Heart left ventricle (tissue), 13 donors: ENCODE measurements around the gene GBGT1.

Experiments used
- CTCF ChIP-seq, 12 donors: fragments of 200-600 bp; sonication (generic) in 4 of 12; IDR thresholded peaks; one replicate each; pipeline versions ENCODE4 v1.5.0 to v1.8.0; 2018 to 2022; ENCODE audit warnings: antibody characterized with exemption in 12 of 12, mild to moderate bottlenecking in 5 of 12
- POLR2A ChIP-seq, 2 donors: fragments of 450-650 bp; IDR thresholded peaks; one replicate each; pipeline ENCODE4 v1.6.1; 2017; ENCODE audit warnings: antibody characterized with exemption in 2 of 2, mild to moderate bottlenecking in 2 of 2, moderate library complexity in 2 of 2
- donor health status: ischemic (EF 13 %, LVEDD 7.1; RV severe dilation, severe dysfunction).
- donor health status: DM: no; HTN: yes; CAD: no.
- donor health status: DM: no; HTN: no; CAD: no.
- donor health status: ischemic (EF 25% LVEDD 6.9; RV normal size, moderate dysfunction).
- donor health status: ischemic (EF 25% LVEDD 5.7; RV mildly dilated, moderate dysfunction).
- donor health status: ischemic (EF 35%, LVEDD 5.7; RV mildly dilated, moderate dysfunction).
- donor health status: nonischemic (EF 11% LVEDD 7.7; RV severe dilation, severe dysfunction).
- donor health status: DM: yes; HTN: yes; CAD: no.
- donor health status: PGD.
- donor health status: ischemic (EF 29% LVEDD 5.4; RV normal size, mild dysfunction).
- donor health status: nonischemic (EF 23%, LVEDD 6.1; RV moderate dilation, normal function).

GRCh38 chr9:133137451-133138231 is 26.1 kb downstream of the GBGT1 start:
- TF ChIP-seq CTCF (IDR thresholded peaks at IDR 0.05): no peak
- no peak for TF ChIP-seq POLR2A (IDR thresholded peaks at IDR 0.05)
